Activated CD4-positive, alpha-beta memory T cell treated with anti-CD3 and anti-CD28 coated beads for 36 hours (primary cell): ENCODE data around the gene FAM118B. TPM values are rescaled to one million over a fixed set of nuclear protein-coding genes. Genes with fewer than 3 reads are reported as not detected.
"Not testable (repeated sequence)": the region's sequence is repeated elsewhere in the genome, so short reads cannot be mapped to it uniquely, and the experiment has no call there.

Experiments
- CTCF ChIA-PET: fragments of 350-600 bp; sonication (Branson Sonifier 250); formaldehyde crosslinking; loops from one replicate; lab custom pipeline; 2021; ENCODE audit warnings: antibody characterized with exemption, inconsistent platforms; lab: Charles Lee
- POLR2A ChIA-PET: fragments of 350-600 bp; sonication (Branson Sonifier 250); formaldehyde crosslinking; loops from one replicate; lab custom pipeline; 2021; ENCODE audit warnings: antibody characterized with exemption; lab: Charles Lee
- DNase-seq: peaks from one replicate; pipeline ENCODE4 v3.0.0-alpha.2; 2020
- H3K27ac Mint-ChIP-seq: one replicate; pipeline ENCODE4 v1.8.0; 2021; ENCODE audit warnings: mixed read lengths
- H3K27me3 Mint-ChIP-seq: one replicate; pipeline ENCODE4 v1.8.0; 2021; ENCODE audit warnings: mixed read lengths
- H3K36me3 Mint-ChIP-seq: one replicate; pipeline ENCODE4 v1.8.0; 2021; ENCODE audit warnings: mixed read lengths
- H3K4me1 Mint-ChIP-seq: one replicate; pipeline ENCODE4 v1.8.0; 2021; ENCODE audit warnings: low read depth, mixed read lengths
- H3K4me3 Mint-ChIP-seq: one replicate; pipeline ENCODE4 v1.8.0; 2021; ENCODE audit warnings: mild to moderate bottlenecking, mixed read lengths
- H3K9me3 Mint-ChIP-seq: one replicate; pipeline ENCODE4 v1.8.0; 2021; ENCODE audit warnings: mixed read lengths
- intact Hi-C: fragments of 100-400 bp; cut with micrococcal nuclease; formaldehyde crosslinking; loops from one replicate; pipeline ENCODE4 v1.15.1; 2023
- total RNA-seq, 2 experiments: library from RNA; stranded (reverse); gene quantifications; one replicate each; pipeline ENCODE4 v1.2.3, GENCODE V29; 2021

The FAM118B gene
- total RNA-seq, 2 experiments from 2014 or later = 8.0 to 9.7 TPM

DNA sequence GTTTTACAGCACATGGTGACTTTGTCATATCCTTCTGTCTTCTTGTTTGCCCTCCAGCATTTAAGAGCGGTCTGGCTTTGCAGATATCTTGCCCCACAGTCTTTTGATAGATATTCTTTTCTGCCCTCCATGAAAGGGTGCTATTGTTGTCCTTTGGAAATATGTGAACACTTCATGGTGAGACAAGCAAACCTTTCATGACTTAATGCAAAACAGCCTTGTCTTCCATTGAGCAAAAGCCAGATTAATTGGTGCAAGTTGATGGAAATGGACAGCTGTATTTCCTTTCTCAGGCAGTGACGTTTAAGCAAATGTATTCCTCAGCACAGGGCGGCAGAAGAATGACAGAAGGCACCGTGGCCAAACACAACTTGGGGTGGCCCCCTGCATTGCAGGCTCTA, 96.7 kb downstream of the FAM118B start:
- Mint-ChIP-seq H3K4me3 (no peak overlapping the region), H3K9me3 (no peaks in the 10 kb centered on the region), H3K27ac (no peak overlapping the region), H3K27me3 (no peaks in the 10 kb centered on the region), H3K36me3 (peaks cover 27% of the 10 kb centered on the region), H3K4me1 (peaks cover 29% of the 10 kb centered on the region)
- ChIA-PET POLR2A (no interaction called here), CTCF (interaction anchor here (1.2 to 6.5 kb wide), 3 partner anchors 10 to 172 kb away, joined by 3 to 91 read pairs (median 7); no protein-coding TSS in a partner anchor)
- intact Hi-C loops = no loop called here
- DNase-seq = no peak

DNA sequence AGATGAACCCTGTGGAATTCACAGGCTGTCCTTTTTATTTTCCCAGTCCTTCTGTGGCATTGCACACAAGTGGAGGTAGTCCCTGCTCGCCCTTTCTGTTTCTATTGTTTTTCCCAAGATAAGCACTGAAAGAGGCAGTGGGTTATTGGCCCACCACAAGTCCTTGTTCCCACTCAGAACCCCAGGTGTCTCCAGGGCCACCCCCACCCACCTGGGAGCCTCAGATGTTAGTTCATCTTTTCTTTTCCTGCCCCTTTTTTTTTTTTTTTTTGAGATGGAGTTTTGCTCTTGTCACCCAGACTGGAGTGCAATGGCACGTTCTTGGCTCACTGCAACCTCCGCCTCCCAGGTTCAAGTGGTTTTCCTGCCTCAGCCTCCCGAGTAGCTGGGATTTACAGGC, 97.2 kb downstream of the FAM118B start:
- peaks cover 27% of the 10 kb centered on the region for H3K36me3 Mint-ChIP-seq
- CTCF ChIA-PET = interaction anchor here (1.2 to 6.5 kb wide), 2 partner anchors 9 to 172 kb away, joined by 3 to 91 read pairs; no protein-coding TSS in a partner anchor
- POLR2A ChIA-PET, H3K27ac Mint-ChIP-seq, H3K27me3 Mint-ChIP-seq, DNase-seq, H3K9me3 Mint-ChIP-seq, intact Hi-C loops, H3K4me3 Mint-ChIP-seq: not testable (repeated sequence)
- H3K4me1 Mint-ChIP-seq = peaks cover 27% of the 10 kb centered on the region

DNA sequence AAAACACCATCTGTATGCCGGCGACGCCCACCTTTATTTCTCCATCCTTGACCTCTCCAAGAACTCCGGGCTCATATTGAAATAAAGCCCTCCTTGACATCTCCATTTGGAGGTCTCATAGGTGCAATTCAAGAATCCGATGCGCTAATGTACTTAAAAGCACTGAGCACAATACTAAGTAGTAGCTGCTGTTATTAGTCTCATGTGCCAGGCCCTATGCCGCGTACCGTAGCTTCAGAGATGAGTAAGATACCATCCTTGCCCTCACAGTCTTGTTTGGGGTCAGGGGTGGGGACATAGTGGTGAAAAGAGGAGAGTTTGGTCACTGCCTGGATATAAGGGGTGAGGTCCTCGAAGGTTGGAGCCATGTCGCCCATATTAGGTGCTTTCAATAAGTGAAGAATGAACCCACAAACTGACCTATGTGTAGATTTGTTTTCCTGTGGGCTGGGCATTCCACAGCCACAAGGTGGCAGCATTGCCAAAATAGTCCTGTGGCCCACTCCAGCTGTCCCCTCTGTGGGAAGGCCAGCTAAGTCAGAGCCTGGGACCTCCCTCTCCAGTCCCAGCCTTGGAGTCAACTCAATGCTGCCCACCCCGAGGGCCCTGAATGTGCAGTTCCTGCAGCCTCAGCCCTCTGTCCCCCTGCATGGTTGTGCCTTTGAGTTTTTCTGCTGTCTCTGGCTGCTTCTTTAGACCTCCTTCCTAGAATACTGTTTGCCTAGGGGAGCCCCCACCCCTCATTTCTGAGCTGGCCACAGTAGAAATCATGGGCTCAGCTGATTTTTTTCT, 98.8 kb downstream of the FAM118B start:
- Mint-ChIP-seq H3K27ac (no peak overlapping the region), H3K4me3 (no peak overlapping the region), H3K4me1 (peaks cover 22% of the 10 kb centered on the region), H3K9me3 (no peaks in the 10 kb centered on the region), H3K27me3 (no peaks in the 10 kb centered on the region), H3K36me3 (peaks cover 35% of the 10 kb centered on the region)
- intact Hi-C loops = loop anchor here (1.0 to 5.0 kb wide), 4 partner anchors 22 to 170 kb away; no protein-coding TSS in a partner anchor
- DNase-seq = peak; percentile 70
- POLR2A ChIA-PET = interaction anchor here (1.3 kb wide), 1 partner anchor 130 kb away, joined by 4 read pairs; no protein-coding TSS in a partner anchor
- CTCF ChIA-PET = interaction anchor here (0.6 to 6.5 kb wide), 20 partner anchors 9 to 215 kb away, joined by 3 to 91 read pairs (median 4); partner anchors contain the start of gene ST3GAL4

DNA sequence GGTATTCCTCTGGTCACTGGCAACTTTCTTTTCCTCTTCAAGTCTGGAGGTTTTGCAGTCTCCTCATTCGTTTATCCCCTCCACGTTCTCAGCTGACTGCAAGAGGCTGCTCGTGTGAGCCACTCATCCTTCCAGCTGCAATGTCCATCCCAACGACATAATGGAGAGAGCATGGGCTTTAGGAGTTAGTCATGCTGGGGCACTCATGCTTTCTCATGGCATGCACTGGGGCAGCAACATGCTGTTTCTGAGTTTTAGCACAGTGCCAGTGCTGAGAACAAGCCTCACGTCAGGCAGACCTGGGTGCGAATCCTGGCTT, 99.4 kb downstream of the FAM118B start:
- H3K27ac Mint-ChIP-seq = no peak overlapping the region
- no peaks in the 10 kb centered on the region for H3K9me3 Mint-ChIP-seq
- H3K27me3 Mint-ChIP-seq = no peaks in the 10 kb centered on the region
- peaks cover 35% of the 10 kb centered on the region for H3K36me3 Mint-ChIP-seq
- intact Hi-C loops = loop anchor here (1.0 to 5.0 kb wide), 4 partner anchors 22 to 169 kb away; no protein-coding TSS in a partner anchor
- POLR2A ChIA-PET = interaction anchor here (1.3 kb wide), 1 partner anchor 130 kb away, joined by 4 read pairs; no protein-coding TSS in a partner anchor
- H3K4me1 Mint-ChIP-seq = peaks cover 17% of the 10 kb centered on the region
- no peak overlapping the region for H3K4me3 Mint-ChIP-seq
- CTCF ChIA-PET = interaction anchor here (0.6 to 6.5 kb wide), 18 partner anchors 8 to 216 kb away, joined by 3 to 91 read pairs (median 4); partner anchors contain the start of gene ST3GAL4
- no peak for DNase-seq

GRCh38 chr11:126311401-126312291, 100.1 kb downstream of the FAM118B start:
- H3K36me3 Mint-ChIP-seq = peaks cover 40% of the 10 kb centered on the region
- DNase-seq = no peak
- no peaks in the 10 kb centered on the region for H3K27me3 Mint-ChIP-seq
- ChIA-PET CTCF (interaction anchor here (0.8 to 6.5 kb wide), 13 partner anchors 8 to 217 kb away, joined by 3 to 91 read pairs (median 6); partner anchors contain the start of gene ST3GAL4), POLR2A (no interaction called here)
- H3K27ac Mint-ChIP-seq = no peak overlapping the region
- peaks cover 17% of the 10 kb centered on the region for H3K4me1 Mint-ChIP-seq
- H3K4me3 Mint-ChIP-seq = no peak overlapping the region
- no peaks in the 10 kb centered on the region for H3K9me3 Mint-ChIP-seq
- intact Hi-C loops = loop anchor here (2.0 to 5.0 kb wide), 2 partner anchors 21 to 106 kb away; no protein-coding TSS in a partner anchor

Other genes with a start within 250 kb of the FAM118B start
- 1 to 10 TPM; 2.5 to 2.7 TPM for gene CDON, start 148.9 kb upstream of the FAM118B start, total RNA-seq
- 10 to 100 TPM; 32.4 to 34.1 TPM for gene RPUSD4, start 132 bp upstream of the FAM118B start, total RNA-seq
- gene SRPRA, start 57.1 kb downstream of the FAM118B start, total RNA-seq = 100 to 1,000 TPM; 142 to 149 TPM
- gene FOXRED1, start 57.4 kb downstream of the FAM118B start, total RNA-seq = 10 to 100 TPM; 41.7 to 42.3 TPM
- 1 to 10 TPM; 7.3 to 8.8 TPM for gene TIRAP, start 71.3 kb downstream of the FAM118B start, total RNA-seq
- 10 to 100 TPM; 40.1 to 43.9 TPM for gene DCPS, start 92.3 kb downstream of the FAM118B start, total RNA-seq
- gene ST3GAL4, start 143.9 kb downstream of the FAM118B start, total RNA-seq = 10 to 100 TPM in 1 of 2 experiments, 1 to 10 TPM in 1; 9.8 to 10.7 TPM